Coronary artery (tissue), 2 donors: ENCODE measurements around the gene PRKAG1.
A peak's percentile ranks its signal among the peaks of the same experiment; 100 is the strongest.

Experiments used
- DNase-seq: peaks from one replicate; pipeline ENCODE4 v3.0.0-alpha.2; 2017; ENCODE audit warnings: low spot score
- H3K27ac ChIP-seq, 2 donors: fragments of 200-600 bp; sonication (generic); one replicate each; pipeline ENCODE4 v1.5.1; 2016 to 2019
- H3K4me3 ChIP-seq: fragments of 200-600 bp; sonication (generic); 2 replicates; pipeline ENCODE4 v1.5.1; 2016; ENCODE audit warnings: mild to moderate bottlenecking, moderate library complexity
- TF ChIP-seq, protein P1 (sequence below): fragments of 200-600 bp; sonication (generic); IDR thresholded peaks from one replicate; pipeline ENCODE4 v1.5.1; 2019; ENCODE audit warnings: antibody characterized with exemption

Gene PRKAG1

DNA sequence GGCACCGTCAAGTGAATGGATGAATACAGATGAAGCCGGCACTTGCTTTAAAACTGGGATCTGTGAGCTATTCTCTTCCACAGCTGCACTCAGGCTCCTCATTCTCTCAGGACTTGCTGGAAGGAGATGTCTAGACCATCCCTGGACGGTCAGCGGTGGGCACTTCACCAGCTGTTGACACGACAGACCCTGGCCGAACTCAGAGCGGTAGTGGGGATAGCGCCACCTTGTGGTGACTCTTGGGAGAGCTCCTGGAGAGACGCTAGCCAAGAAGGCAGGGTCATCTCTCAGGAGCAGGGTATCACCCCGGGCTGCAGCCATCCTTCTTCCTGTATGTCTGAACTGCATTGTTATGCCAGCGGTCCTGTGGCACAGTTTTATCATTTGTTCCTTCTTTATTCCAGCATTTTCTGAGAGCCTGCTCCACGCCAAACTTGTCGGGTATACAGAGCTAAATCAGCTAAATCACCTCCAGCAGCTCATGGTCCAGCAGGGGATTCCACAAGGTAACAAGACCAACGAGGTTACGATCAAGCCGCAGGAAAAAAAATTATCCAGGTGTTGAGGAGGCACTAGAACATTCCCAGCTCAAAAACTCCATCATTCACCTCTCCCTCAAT is 30.4 kb downstream of the PRKAG1 start:
- Histone ChIP-seq H3K27ac (no peak overlapping the region), H3K4me3 (no peak overlapping the region)
- no peak for DNase-seq
- TF ChIP-seq, protein P1, sequence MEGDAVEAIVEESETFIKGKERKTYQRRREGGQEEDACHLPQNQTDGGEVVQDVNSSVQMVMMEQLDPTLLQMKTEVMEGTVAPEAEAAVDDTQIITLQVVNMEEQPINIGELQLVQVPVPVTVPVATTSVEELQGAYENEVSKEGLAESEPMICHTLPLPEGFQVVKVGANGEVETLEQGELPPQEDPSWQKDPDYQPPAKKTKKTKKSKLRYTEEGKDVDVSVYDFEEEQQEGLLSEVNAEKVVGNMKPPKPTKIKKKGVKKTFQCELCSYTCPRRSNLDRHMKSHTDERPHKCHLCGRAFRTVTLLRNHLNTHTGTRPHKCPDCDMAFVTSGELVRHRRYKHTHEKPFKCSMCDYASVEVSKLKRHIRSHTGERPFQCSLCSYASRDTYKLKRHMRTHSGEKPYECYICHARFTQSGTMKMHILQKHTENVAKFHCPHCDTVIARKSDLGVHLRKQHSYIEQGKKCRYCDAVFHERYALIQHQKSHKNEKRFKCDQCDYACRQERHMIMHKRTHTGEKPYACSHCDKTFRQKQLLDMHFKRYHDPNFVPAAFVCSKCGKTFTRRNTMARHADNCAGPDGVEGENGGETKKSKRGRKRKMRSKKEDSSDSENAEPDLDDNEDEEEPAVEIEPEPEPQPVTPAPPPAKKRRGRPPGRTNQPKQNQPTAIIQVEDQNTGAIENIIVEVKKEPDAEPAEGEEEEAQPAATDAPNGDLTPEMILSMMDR, result peak; percentile 84

- TF ChIP-seq, protein P1, result no peak
- Histone ChIP-seq H3K4me3 (no peak overlapping the region), H3K27ac (no peak overlapping the region)
- DNase-seq, result no peak
These were observed 31.8 kb downstream of the PRKAG1 start for GRCh38 chr12:48986720-48987291.

DNA sequence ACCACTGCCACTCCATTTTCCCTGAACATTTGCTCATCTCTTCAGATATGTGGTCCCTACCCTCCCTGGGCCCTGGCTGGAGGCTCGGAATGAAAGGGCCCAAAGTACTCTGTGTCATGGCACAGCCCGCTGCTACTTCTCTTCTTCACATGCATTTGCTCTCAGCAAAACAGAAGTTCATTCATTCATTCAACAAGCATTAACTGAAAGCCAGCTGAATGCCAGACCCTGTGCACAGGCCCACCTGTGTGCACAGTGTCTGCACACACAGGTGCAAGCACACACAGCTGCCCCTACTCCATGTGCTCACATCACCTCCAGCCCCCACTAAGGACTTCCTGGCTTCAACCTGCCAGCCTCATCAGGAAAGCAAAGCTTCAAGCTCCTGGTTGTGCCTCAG is 32.7 kb downstream of the PRKAG1 start:
- Histone ChIP-seq H3K4me3 (no peak overlapping the region), H3K27ac (no peak overlapping the region)
- DNase-seq, result no peak
- TF ChIP-seq, protein P1, result no peak

- TF ChIP-seq, protein P1, result no peak
- Histone ChIP-seq H3K4me3 (peak overlapping the region; percentile 54), H3K27ac (peak overlapping the region in 1 of 2 donors; percentile 63)
- no peak for DNase-seq
These were observed 33.1 kb downstream of the PRKAG1 start for GRCh38 chr12:48985475-48985897.

DNA sequence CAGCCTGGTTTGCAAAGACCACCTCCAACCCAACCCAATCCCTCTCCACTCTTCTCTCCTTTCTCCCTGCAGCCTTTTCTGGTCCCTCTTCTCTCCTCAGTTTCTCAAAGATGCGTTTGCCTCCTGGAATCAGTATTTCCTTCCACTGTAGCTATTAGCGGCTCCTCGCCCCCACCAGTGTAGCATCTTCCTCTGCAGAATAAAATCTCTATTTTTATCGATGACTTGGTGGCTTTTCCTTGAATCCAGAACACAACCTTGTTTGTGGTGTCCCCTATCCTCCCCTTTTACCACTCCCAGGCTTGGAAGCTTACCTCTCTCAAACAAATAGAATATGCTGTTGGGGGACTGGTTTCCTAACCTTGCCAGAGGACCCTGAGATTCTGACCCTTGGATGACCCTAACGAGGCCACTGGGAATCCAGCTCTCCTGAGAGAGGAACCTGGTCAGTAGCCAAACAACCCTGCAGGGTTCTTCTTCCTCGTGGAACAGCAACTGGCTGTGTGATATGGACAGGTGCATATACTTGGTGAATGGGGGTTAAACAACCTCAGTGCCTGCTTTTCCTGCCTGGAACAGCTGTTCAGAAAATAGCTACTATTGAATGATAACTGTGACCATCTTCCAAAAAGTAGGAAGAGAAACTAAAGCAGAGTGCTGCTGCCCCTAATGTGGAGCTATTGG is 36.0 kb downstream of the PRKAG1 start:
- Histone ChIP-seq H3K27ac (no peak overlapping the region), H3K4me3 (no peak overlapping the region)
- TF ChIP-seq, protein P1, result no peak
- no peak for DNase-seq

DNA sequence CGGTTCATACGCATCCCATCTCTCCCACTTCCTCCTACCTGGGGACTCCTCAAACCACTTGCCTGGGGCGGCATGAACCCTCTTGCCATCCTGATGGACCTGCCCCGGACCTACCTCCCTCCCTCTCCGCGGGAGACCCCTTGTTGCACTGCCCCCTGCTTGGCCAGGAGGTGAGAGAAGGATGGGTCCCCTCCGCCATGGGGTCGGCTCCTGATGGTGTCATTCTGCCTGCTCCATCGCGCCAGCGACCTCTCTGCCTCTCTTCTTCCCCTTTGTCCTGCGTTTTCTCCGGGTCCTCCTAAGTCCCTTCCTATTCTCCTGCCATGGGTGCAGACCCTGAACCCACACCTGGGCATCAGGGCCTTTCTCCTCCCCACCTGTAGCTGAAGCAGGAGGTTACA is 36.8 kb downstream of the PRKAG1 start:
- TF ChIP-seq, protein P1, result no peak
- no peak overlapping the region for H3K27ac ChIP-seq
- peak overlapping the region; percentile 59 for H3K4me3 ChIP-seq
- DNase-seq, result no peak
